ENCODE measurements around the gene CAMTA1.

CAMTA1 gene

DNA sequence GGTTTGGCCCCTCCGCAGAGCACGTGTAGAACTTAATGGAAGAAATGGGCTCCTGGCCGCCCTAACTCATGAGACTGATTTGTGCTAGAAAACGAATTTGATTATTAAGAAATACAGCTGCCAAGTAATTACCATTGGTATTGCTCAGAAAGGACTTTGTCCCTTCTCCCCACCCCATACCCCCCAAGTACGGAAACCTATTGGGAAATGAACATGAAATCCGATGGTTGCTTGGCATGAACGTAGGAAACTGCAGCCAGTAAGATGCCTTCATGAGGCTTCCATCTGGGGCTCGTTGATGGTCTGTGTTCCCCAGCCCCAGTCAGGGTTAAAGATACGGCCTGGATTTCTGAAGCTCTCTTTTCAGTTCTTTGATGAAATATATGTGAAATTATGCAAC lies 1020.2 kb downstream of the CAMTA1 start:
- no peak overlapping the region for H3K4me3 ChIP-seq (ENCODE audit: low read depth, low read length)
- TF ChIP-seq, protein P1, sequence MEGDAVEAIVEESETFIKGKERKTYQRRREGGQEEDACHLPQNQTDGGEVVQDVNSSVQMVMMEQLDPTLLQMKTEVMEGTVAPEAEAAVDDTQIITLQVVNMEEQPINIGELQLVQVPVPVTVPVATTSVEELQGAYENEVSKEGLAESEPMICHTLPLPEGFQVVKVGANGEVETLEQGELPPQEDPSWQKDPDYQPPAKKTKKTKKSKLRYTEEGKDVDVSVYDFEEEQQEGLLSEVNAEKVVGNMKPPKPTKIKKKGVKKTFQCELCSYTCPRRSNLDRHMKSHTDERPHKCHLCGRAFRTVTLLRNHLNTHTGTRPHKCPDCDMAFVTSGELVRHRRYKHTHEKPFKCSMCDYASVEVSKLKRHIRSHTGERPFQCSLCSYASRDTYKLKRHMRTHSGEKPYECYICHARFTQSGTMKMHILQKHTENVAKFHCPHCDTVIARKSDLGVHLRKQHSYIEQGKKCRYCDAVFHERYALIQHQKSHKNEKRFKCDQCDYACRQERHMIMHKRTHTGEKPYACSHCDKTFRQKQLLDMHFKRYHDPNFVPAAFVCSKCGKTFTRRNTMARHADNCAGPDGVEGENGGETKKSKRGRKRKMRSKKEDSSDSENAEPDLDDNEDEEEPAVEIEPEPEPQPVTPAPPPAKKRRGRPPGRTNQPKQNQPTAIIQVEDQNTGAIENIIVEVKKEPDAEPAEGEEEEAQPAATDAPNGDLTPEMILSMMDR (IDR thresholded peaks at IDR 0.05; ENCODE audit: borderline replicate concordance, insufficient read depth, low read depth, low read length) = no peak

DNA sequence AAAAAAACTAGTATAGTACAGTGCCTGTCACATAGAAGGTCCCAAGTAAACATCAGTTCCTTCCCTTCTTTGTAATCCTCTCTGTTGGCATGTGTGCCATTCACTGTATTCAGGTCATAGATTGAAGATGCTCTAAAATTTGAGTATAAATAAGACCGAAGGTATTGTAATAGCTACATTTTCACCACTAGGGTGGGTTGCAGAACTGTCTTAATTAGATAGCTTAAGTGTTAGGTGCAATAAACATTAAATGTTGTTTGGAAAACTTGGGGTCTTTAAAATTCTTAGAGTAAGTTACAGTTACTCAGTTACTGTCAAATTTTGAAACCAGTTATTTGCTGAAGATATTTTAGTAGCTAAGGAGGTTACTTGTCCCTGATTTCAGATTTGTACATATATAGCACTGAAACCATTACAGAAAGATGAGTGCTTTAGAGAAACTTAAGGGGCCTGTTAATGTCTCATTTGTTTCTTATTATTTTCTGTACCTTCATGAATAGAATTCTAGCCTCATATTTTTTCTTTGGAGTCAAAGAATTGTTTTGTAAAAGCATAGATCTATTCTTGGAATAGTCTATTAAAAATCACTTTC lies 1023.1 kb downstream of the CAMTA1 start:
- TF ChIP-seq, protein P1 (IDR thresholded peaks at IDR 0.05; ENCODE audit: borderline replicate concordance, insufficient read depth, low read depth, low read length) = peak; percentile 28; the same call in 1 of the 2 replicates
- H3K4me3 ChIP-seq (ENCODE audit: low read depth, low read length) = no peak overlapping the region

GRCh38 chr1:7809742-7810141 lies 1024.5 kb downstream of the CAMTA1 start:
- TF ChIP-seq, protein P1 (IDR thresholded peaks at IDR 0.05; ENCODE audit: borderline replicate concordance, insufficient read depth, low read depth, low read length) = no peak
- no peak overlapping the region for H3K4me3 ChIP-seq (ENCODE audit: low read depth, low read length)

GRCh38 chr1:7810395-7810794 lies 1025.1 kb downstream of the CAMTA1 start:
- TF ChIP-seq, protein P1 (IDR thresholded peaks at IDR 0.05; ENCODE audit: borderline replicate concordance, insufficient read depth, low read depth, low read length) = no peak
- no peak overlapping the region for H3K4me3 ChIP-seq (ENCODE audit: low read depth, low read length)

GRCh38 chr1:7811476-7811875 lies 1026.2 kb downstream of the CAMTA1 start:
- TF ChIP-seq, protein P1 (IDR thresholded peaks at IDR 0.05; ENCODE audit: borderline replicate concordance, insufficient read depth, low read depth, low read length) = no peak

GRCh38 chr1:7813677-7814373 lies 1028.6 kb downstream of the CAMTA1 start:
- TF ChIP-seq, protein P1 (IDR thresholded peaks at IDR 0.05; ENCODE audit: borderline replicate concordance, insufficient read depth, low read depth, low read length) = no peak
- H3K4me3 ChIP-seq (ENCODE audit: low read depth, low read length) = no peak overlapping the region

More at GRCh38 chr1:7811476-7811875, 1026.2 kb downstream of the CAMTA1 start:
- no peak overlapping the region for H3K4me3 ChIP-seq (ENCODE audit: low read depth, low read length)
